NCI-H2227 treated with DMSO at 0.1 percent for 48 hours (cell line): ENCODE results near the gene CENPN.
A peak's percentile ranks its signal among the peaks of the same experiment; 100 is the strongest.

ENCODE experiments used
- DNase-seq: peaks from one replicate; lab custom pipeline; 2025; lab: John Stamatoyannopoulos, UW

CENPN gene

GRCh38 chr16:81006813-81007695 is at the start of gene CENPN, which contains the start of gene CMC2:
Gene CENPN, plus strand, starts transcription at chr16:81007214. Its CDS starts 4,726 bp downstream, at chr16:81011940.
Gene CMC2, minus strand, starts transcription at chr16:81006885. Its CDS starts 9,491 bp downstream, at chr16:80997394.
- peak; percentile 93 for DNase-seq

- no peak for DNase-seq
These were observed 48.7 kb upstream of the CENPN start for GRCh38 chr16:80958284-80958683.

- no peak for DNase-seq
These were observed 44.1 kb upstream of the CENPN start for GRCh38 chr16:80962879-80963278.

- DNase-seq, result no peak
These were observed 42.7 kb upstream of the CENPN start for GRCh38 chr16:80964351-80964750.

- DNase-seq, result no peak
These were observed 40.4 kb upstream of the CENPN start for GRCh38 chr16:80966617-80967016.

GRCh38 chr16:80968386-80969113 is 38.5 kb upstream of the CENPN start:
- DNase-seq, result no peak

GRCh38 chr16:80969114-80969484 is 37.9 kb upstream of the CENPN start:
- no peak for DNase-seq

- no peak for DNase-seq
These were observed 35.2 kb upstream of the CENPN start for GRCh38 chr16:80971819-80972218.

- DNase-seq, result no peak
These were observed 34.4 kb upstream of the CENPN start for GRCh38 chr16:80972611-80973010.

GRCh38 chr16:80973991-80974390 is 33.0 kb upstream of the CENPN start:
- no peak for DNase-seq

GRCh38 chr16:80974649-80975376 is 32.2 kb upstream of the CENPN start:
- DNase-seq, result no peak

GRCh38 chr16:80976946-80977345 is 30.1 kb upstream of the CENPN start:
- no peak for DNase-seq

GRCh38 chr16:80981103-80981502 is 25.9 kb upstream of the CENPN start:
- no peak for DNase-seq

GRCh38 chr16:80982646-80983045 is 24.4 kb upstream of the CENPN start:
- DNase-seq, result peak; percentile 11

- no peak for DNase-seq
These were observed 22.7 kb upstream of the CENPN start for GRCh38 chr16:80984124-80984892.

- no peak for DNase-seq
These were observed 21.4 kb upstream of the CENPN start for GRCh38 chr16:80985611-80986010.

GRCh38 chr16:80986557-80986956 is 20.5 kb upstream of the CENPN start:
- no peak for DNase-seq

- DNase-seq, result no peak
These were observed 18.3 kb upstream of the CENPN start for GRCh38 chr16:80988756-80989155.

- DNase-seq, result no peak
These were observed 17.2 kb upstream of the CENPN start for GRCh38 chr16:80989801-80990200.

- no peak for DNase-seq
These were observed 16.4 kb upstream of the CENPN start for GRCh38 chr16:80990577-80990976.

GRCh38 chr16:80990978-80991377 is 16.0 kb upstream of the CENPN start:
- DNase-seq, result no peak
